OCI-LY7 (cell line): Measurements from ENCODE around the gene UCK2. TPM values are rescaled to one million over a fixed set of nuclear protein-coding genes. Genes with fewer than 3 reads are reported as not detected.

Experiments
- BruUV-seq: library from RNA; stranded (reverse); fragments of 400-500 nt; replicated peaks from 2 replicates; lab custom pipeline; 2021; lab: Mats Ljungman, UMichigan
- CTCF ChIA-PET: fragments of 300-600 bp; sonication (Branson Sonifier 250); formaldehyde crosslinking; loops from one replicate; lab custom pipeline; 2022; ENCODE audit warnings: antibody characterized with exemption; ENCODE audit not compliant: unreplicated experiment; lab: Charles Lee
- POLR2A ChIA-PET: fragments of 300-600 bp; sonication (Branson Sonifier 250); formaldehyde crosslinking; loops from one replicate; lab custom pipeline; 2022; ENCODE audit warnings: antibody characterized with exemption; lab: Charles Lee
- DNase-seq: peaks from one replicate; pipeline ENCODE4 v3.0.0-alpha.2; 2015; ENCODE audit warnings: low spot score
- H2AFZ ChIP-seq: fragments of 200-600 bp; sonication (generic), shearing (Covaris generic); 2 replicates; pipeline ENCODE4 v1.6.1; 2014; ENCODE audit warnings: mild to moderate bottlenecking, antibody characterized with exemption, low read length, moderate library complexity
- H3K27ac ChIP-seq: fragments of 200-600 bp; sonication (generic); 2 replicates; pipeline ENCODE4 v1.5.1; 2014; ENCODE audit warnings: mixed run types, low read depth, mild to moderate bottlenecking, moderate library complexity, low read length, inconsistent platforms; ENCODE audit not compliant: poor library complexity, severe bottlenecking
- H3K36me3 ChIP-seq: fragments of 200-600 bp; sonication (generic); 2 replicates; pipeline ENCODE4 v1.6.1; 2014; ENCODE audit warnings: mild to moderate bottlenecking, antibody characterized with exemption, low read length, moderate library complexity, mixed read lengths; ENCODE audit not compliant: insufficient read depth
- H3K4me1 ChIP-seq: fragments of 200-600 bp; sonication (generic); 2 replicates; pipeline ENCODE4 v1.5.1; 2014; ENCODE audit warnings: mild to moderate bottlenecking, low read length; ENCODE audit not compliant: insufficient read depth, poor library complexity, severe bottlenecking
- H3K4me2 ChIP-seq: fragments of 200-600 bp; sonication (generic); 2 replicates; pipeline ENCODE4 v1.6.1; 2014; ENCODE audit warnings: mild to moderate bottlenecking, low read length
- H3K4me3 ChIP-seq: fragments of 200-600 bp; sonication (generic); 2 replicates; pipeline ENCODE4 v1.5.1; 2014; ENCODE audit warnings: mild to moderate bottlenecking, low read depth, low read length; ENCODE audit not compliant: poor library complexity, severe bottlenecking
- H3K79me2 ChIP-seq: fragments of 200-600 bp; sonication (generic); 2 replicates; pipeline ENCODE4 v1.6.1; 2016; ENCODE audit warnings: low read depth, mild to moderate bottlenecking, low read length, moderate library complexity, mixed read lengths; ENCODE audit not compliant: insufficient read depth
- H3K9me2 ChIP-seq: fragments of 200-600 bp; sonication (generic); 2 replicates; pipeline ENCODE4 v1.6.1; 2016; ENCODE audit warnings: mild to moderate bottlenecking, low read length, mixed read lengths; ENCODE audit not compliant: insufficient read depth
- H3K9me3 ChIP-seq: fragments of 200-600 bp; sonication (generic); 2 replicates; pipeline ENCODE4 v1.6.1; 2014; ENCODE audit warnings: mild to moderate bottlenecking, mixed run types, low read length, mixed read lengths
- H4K20me1 ChIP-seq: fragments of 200-600 bp; sonication (generic); 2 replicates; pipeline ENCODE4 v1.6.1; 2014; ENCODE audit warnings: mild to moderate bottlenecking, antibody characterized with exemption, low read length, moderate library complexity, mixed read lengths; ENCODE audit not compliant: insufficient read depth
- CTCF ChIP-seq: fragments of 200-600 bp; sonication (generic); conservative IDR thresholded peaks from 2 replicates; pipeline ENCODE4 v1.5.1; 2014; ENCODE audit warnings: mild to moderate bottlenecking, antibody characterized with exemption, low read length, moderate library complexity, mixed read lengths
- EZH2phosphoT487 ChIP-seq: fragments of 200-600 bp; sonication (generic); IDR thresholded peaks from 2 replicates; pipeline ENCODE4 v1.6.1; 2018; ENCODE audit warnings: low read depth, borderline replicate concordance, mild to moderate bottlenecking, mixed run types, antibody characterized with exemption, low read length, moderate library complexity, mixed read lengths
- intact Hi-C: fragments of 100-400 bp; cut with micrococcal nuclease; formaldehyde crosslinking; loops from one replicate; pipeline ENCODE4 v1.10.0; 2022; ENCODE audit not compliant: unreplicated experiment
- total RNA-seq, 2 experiments: library from RNA; depleted of rRNA in 1 of 2; stranded (reverse); fragments of >200 nt in 1 of 2; shearing (Covaris generic) in 1 of 2; gene quantifications; 2 replicates each; pipeline ENCODE4 v1.2.3, GENCODE V29; 2014 to 2022

Gene UCK2
- total RNA-seq, 2 experiments from 2014 or later = 66.0 to 75.8 TPM

- Histone ChIP-seq H3K79me2 (peaks cover 33% of the 10 kb centered on the region), H4K20me1 (no peaks in the 10 kb centered on the region), H3K36me3 (peaks cover 10% of the 10 kb centered on the region), H3K4me3 (peak overlapping the region; percentile 84), H3K9me3 (no peaks in the 10 kb centered on the region), H3K4me1 (peaks cover 14% of the 10 kb centered on the region), H2AFZ (peak overlapping the region; percentile 86; the same call in 1 of the 2 replicates), H3K4me2 (peak overlapping the region; percentile 95), H3K9me2 (no peaks in the 10 kb centered on the region), H3K27ac (no peak overlapping the region)
- intact Hi-C loops = loop anchor here (1.0 to 5.0 kb wide), 4 partner anchors 57 to 224 kb away; partner anchors contain the start of gene ALDH9A1
- peak; percentile 14 for DNase-seq
- TSS peak; percentile 77 for BruUV-seq
- ChIA-PET CTCF (no interaction called here), POLR2A (interaction anchor here (0.5 to 1.1 kb wide), 10 partner anchors 16 to 1470 kb away, joined by 3 to 5 read pairs (median 3); no protein-coding TSS in a partner anchor)
- no peak for TF ChIP-seq EZH2phosphoT487
- TF ChIP-seq CTCF = no peak
Measured at GRCh38 chr1:165826565-165827267, 698 bp upstream of the UCK2 start.

- H3K27ac ChIP-seq = peak overlapping the region; percentile 85
Measured at GRCh38 chr1:165828103-165828668, 772 bp downstream of the UCK2 start.

More at GRCh38 chr1:165828103-165828668, 772 bp downstream of the UCK2 start:
- Histone ChIP-seq H3K4me1 (peaks cover 15% of the 10 kb centered on the region), H3K9me2 (no peaks in the 10 kb centered on the region), H3K4me2 (peak overlapping the region; percentile 95), H3K4me3 (peak overlapping the region; percentile 84), H3K79me2 (peaks cover 48% of the 10 kb centered on the region), H3K36me3 (peaks cover 10% of the 10 kb centered on the region), H3K9me3 (no peaks in the 10 kb centered on the region), H4K20me1 (no peaks in the 10 kb centered on the region), H2AFZ (peak overlapping the region; percentile 88)
- POLR2A ChIA-PET = interaction anchor here (0.9 to 3.6 kb wide), 9 partner anchors 9 to 230 kb away, joined by 3 to 27 read pairs (median 7); partner anchors contain the start of gene TMCO1
- peak; percentile 79 for DNase-seq
- intact Hi-C loops = loop anchor here (1.0 to 5.0 kb wide), 4 partner anchors 43 to 226 kb away; partner anchors contain the start of gene MGST3
- CTCF ChIA-PET = interaction anchor here (1.4 kb wide), 1 partner anchor 11 kb away, joined by 3 read pairs; no protein-coding TSS in a partner anchor
- no TSS peak for BruUV-seq
- no peak for TF ChIP-seq EZH2phosphoT487
- TF ChIP-seq CTCF = peak; percentile 43
